SJCRH30 (cell line): ENCODE measurements around the gene PNP. TPM values are rescaled to one million over a fixed set of nuclear protein-coding genes. Genes with fewer than 3 reads are reported as not detected.
"Not testable (repeated sequence)": the region's sequence is repeated elsewhere in the genome, so short reads cannot be mapped to it uniquely, and the experiment has no call there.

ENCODE experiments used
- DNase-seq, 2 experiments: peaks; one replicate each; pipeline ENCODE4 v3.0.0-alpha.2; 2015 to 2020
- H3K27ac ChIP-seq: fragments of 250-450 bp; sonication (Bioruptor Pico); 2 replicates; pipeline ENCODE4 v1.5.1; 2020; ENCODE audit warnings: mild to moderate bottlenecking, moderate library complexity
- H3K27me3 ChIP-seq: fragments of 250-450 bp; sonication (Bioruptor Pico); 2 replicates; pipeline ENCODE4 v1.5.1; 2020; ENCODE audit warnings: mild to moderate bottlenecking, moderate library complexity
- H3K36me3 ChIP-seq: fragments of 250-450 bp; sonication (Bioruptor Pico); 2 replicates; pipeline ENCODE4 v1.5.1; 2020; ENCODE audit warnings: mild to moderate bottlenecking, moderate library complexity
- H3K4me1 ChIP-seq: fragments of 250-450 bp; sonication (Bioruptor Pico); 2 replicates; pipeline ENCODE4 v1.5.1; 2020; ENCODE audit warnings: mild to moderate bottlenecking, moderate library complexity
- H3K4me3 ChIP-seq: fragments of 250-450 bp; sonication (Bioruptor Pico); 2 replicates; pipeline ENCODE4 v1.5.1; 2020; ENCODE audit warnings: mild to moderate bottlenecking, moderate library complexity
- H3K9me3 ChIP-seq: fragments of 250-450 bp; sonication (Bioruptor Pico); replicated peaks from 2 replicates; pipeline ENCODE4 v1.5.1; 2020; ENCODE audit warnings: mild to moderate bottlenecking, moderate library complexity
- total RNA-seq: library from RNA; depleted of rRNA; stranded (reverse); fragments of >200 nt; shearing (Covaris generic); gene quantifications from 2 replicates; pipeline ENCODE4 v1.2.3, GENCODE V29; 2014

The PNP gene
- total RNA-seq, 1 experiment from 2014 or later = 36.8 TPM

DNA sequence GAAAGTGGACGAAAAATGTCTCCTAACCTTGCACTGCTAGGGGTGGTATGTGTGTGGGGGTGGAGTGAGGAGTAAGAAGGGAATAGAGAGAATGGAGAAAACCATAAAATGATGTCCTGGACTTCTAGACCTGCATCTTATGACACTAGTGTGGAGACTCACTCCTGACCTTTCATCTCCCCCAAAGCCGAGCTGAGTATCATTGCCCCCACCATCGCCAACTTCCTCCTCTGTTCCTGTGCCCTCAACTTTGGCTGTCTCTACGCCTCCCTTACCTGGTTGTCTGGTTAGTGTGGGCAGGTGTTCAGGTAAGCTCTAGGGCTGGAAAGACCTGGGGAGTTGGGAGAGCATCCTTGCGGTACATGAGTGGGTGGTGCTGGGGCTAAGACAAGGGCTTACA is 28.7 kb upstream of the PNP start:
- Histone ChIP-seq H3K4me3 (no peak overlapping the region), H3K27ac (no peak overlapping the region), H3K4me1 (no peaks in the 10 kb centered on the region), H3K27me3 (no peaks in the 10 kb centered on the region), H3K36me3 (no peaks in the 10 kb centered on the region), H3K9me3 (no peaks in the 10 kb centered on the region)
- no peak for DNase-seq

DNA sequence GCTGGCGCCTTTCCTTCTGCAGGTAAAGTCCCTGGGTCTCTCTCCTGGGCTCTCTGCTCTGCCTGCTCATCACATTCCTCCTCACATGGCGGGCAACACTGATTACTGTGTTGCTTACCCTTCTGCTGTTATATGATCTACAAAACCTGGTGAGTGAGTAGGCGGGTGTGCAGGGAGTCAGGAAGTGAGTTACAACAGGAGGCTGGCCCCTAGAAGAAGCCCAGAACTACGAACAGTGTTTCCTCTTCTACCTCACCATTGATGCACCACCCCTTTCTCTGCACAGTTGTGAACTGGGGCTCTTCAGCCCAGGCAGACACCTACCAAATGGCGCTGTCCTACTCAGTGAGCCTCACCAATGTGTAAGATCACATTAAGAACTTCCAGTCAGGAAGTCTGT is 28.3 kb upstream of the PNP start:
- no peaks in the 10 kb centered on the region for H3K36me3 ChIP-seq
- H3K9me3 ChIP-seq = no peaks in the 10 kb centered on the region
- no peak overlapping the region for H3K4me3 ChIP-seq
- no peak for DNase-seq
- no peaks in the 10 kb centered on the region for H3K27me3 ChIP-seq
- no peaks in the 10 kb centered on the region for H3K4me1 ChIP-seq
- no peak overlapping the region for H3K27ac ChIP-seq

DNA sequence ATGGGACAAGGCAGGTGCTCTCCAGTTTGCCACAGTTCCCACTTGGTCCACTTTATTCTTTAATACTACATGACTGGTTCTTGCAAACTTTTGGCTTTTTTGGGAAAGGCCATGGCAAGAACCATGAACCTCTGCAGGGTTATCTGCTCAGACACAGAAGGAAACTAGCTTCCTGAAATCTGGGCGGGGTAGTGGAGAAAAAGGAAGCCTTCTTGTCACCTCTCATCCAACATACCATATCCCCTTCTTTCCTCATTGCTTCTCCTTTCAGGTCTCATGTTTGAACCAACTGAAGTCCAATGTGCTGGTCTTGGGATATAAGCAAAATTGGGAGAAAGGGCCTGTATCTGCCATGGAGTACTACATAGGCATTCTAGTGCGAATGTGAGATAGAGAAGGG is 27.7 kb upstream of the PNP start:
- no peak for DNase-seq
- Histone ChIP-seq H3K9me3 (no peaks in the 10 kb centered on the region), H3K27ac (no peak overlapping the region), H3K36me3 (peaks cover 2% of the 10 kb centered on the region), H3K4me3 (no peak overlapping the region), H3K27me3 (no peaks in the 10 kb centered on the region), H3K4me1 (no peaks in the 10 kb centered on the region)

DNA sequence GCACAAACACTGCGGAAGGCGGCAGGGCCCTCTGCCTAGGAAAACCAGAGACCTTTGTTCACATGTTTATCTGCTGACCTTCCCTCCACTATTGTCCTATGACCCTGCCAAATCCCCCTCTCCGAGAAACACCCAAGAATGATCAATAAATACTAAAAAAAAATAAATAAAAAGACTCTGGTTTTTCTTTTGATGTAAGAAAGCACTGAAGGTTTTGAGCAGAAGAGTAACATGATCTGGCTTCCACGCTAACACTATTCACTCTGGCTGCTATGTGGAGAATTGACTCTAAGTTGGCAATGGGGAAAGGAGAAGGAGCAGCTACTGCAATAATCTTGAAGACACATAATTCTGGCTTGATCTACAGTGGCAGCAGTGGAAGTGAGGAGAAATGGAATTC is 25.6 kb upstream of the PNP start:
- not testable (repeated sequence) for H3K9me3 ChIP-seq, H3K27me3 ChIP-seq, H3K27ac ChIP-seq, H3K4me1 ChIP-seq, H3K4me3 ChIP-seq, DNase-seq
- H3K36me3 ChIP-seq = peaks cover 12% of the 10 kb centered on the region

DNA sequence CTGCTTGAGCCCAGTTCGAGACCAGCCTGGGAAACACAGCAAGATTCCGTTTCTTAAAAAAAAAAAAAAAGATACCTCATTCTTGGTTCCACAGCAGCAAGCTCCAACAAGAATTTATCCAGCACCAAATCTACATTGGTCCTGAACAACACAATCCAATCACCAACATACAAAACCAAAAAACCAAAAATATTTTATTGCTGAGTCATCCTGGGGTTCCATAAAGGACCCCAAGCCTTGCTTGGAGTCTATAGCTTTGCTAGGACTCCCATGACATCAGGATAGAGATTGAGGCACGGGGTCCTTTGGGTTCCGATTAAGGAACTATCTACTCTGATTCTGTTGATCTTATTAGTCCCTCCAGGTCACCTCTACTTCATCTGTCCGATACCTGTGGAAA is 22.3 kb upstream of the PNP start:
- no peaks in the 10 kb centered on the region for H3K27me3 ChIP-seq
- peaks cover 22% of the 10 kb centered on the region for H3K36me3 ChIP-seq
- no peaks in the 10 kb centered on the region for H3K9me3 ChIP-seq
- H3K4me3 ChIP-seq = no peak overlapping the region
- H3K4me1 ChIP-seq = no peaks in the 10 kb centered on the region
- no peak for DNase-seq
- no peak overlapping the region for H3K27ac ChIP-seq

DNA sequence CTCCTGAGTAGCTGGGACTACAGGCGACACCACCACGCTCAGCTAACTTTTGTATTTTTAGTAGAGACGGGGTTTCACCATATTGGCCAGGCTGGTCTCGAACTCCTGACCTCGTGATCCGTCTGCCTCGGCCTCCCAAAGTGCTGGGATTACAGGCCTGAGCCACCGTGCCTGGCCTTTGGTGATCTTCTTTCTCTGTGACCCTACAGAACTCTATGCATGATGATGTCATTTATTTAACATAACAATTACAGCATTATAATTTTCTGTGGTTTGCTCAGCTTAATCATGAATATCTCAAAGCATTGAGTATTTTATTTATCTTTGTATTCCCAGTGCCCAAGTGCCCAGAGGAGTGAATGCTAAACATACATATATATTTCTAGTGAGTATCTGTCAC is 16.4 kb upstream of the PNP start:
- DNase-seq, H3K4me3 ChIP-seq, H3K4me1 ChIP-seq, H3K27ac ChIP-seq, H3K27me3 ChIP-seq, H3K9me3 ChIP-seq: not testable (repeated sequence)
- peaks cover 25% of the 10 kb centered on the region for H3K36me3 ChIP-seq

DNA sequence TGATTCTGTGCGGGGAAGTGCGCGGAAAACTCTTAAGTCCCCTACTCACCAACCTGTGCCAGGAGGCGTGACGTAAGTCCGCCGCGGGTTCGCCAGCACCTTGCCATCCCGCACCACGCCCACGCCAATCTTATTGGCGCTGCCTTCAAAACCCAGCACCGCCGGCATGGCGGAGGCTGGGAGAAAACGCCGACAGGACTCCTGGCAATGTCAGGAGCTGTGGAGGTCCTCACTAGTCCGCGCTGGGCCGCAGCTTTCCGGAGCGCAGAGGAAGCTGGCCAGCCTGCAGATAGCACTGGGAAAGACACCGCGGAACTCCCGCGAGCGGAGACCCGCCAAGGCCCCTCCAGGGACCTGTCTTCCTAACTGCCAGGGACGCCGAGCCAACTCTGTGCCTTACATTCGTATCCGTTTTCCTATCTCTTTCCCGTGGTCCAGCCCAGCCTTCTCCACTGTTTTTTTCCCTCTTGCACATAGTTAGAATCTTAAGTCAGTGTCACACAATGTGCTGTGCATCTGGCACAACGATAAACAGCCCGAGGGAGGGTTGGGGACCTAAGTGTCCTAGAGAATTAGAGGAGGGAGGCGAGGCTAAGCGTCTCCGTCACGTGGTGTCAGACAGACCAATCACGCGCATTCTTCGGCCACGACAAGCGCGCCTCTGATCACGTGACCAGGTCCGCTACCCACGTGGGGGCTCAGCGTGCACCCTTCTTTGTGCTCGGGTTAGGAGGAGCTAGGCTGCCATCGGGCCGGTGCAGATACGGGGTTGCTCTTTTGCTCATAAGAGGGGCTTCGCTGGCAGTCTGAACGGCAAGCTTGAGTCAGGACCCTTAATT is 14.5 kb upstream of the PNP start, which contains the start of the genes APEX1 and OSGEP:
Gene APEX1, plus strand, starts transcription at position 711 of the 839 bp plus-strand sequence. CDS start 420 bp downstream, outside the sequence.
Gene OSGEP, minus strand, starts transcription at position 297 of the 839 bp plus-strand sequence. Its CDS starts 129 bp downstream, at position 168.
- peaks cover 25% of the 10 kb centered on the region for H3K36me3 ChIP-seq
- peak within 1 kb of the TSS; percentile 80 for H3K4me3 ChIP-seq
- H3K9me3 ChIP-seq = no peaks in the 10 kb centered on the region
- no peaks in the 10 kb centered on the region for H3K27me3 ChIP-seq
- DNase-seq = peak; percentile 98 to 99
- H3K27ac ChIP-seq = peak within 1 kb of the TSS; percentile 98
- no peaks in the 10 kb centered on the region for H3K4me1 ChIP-seq

DNA sequence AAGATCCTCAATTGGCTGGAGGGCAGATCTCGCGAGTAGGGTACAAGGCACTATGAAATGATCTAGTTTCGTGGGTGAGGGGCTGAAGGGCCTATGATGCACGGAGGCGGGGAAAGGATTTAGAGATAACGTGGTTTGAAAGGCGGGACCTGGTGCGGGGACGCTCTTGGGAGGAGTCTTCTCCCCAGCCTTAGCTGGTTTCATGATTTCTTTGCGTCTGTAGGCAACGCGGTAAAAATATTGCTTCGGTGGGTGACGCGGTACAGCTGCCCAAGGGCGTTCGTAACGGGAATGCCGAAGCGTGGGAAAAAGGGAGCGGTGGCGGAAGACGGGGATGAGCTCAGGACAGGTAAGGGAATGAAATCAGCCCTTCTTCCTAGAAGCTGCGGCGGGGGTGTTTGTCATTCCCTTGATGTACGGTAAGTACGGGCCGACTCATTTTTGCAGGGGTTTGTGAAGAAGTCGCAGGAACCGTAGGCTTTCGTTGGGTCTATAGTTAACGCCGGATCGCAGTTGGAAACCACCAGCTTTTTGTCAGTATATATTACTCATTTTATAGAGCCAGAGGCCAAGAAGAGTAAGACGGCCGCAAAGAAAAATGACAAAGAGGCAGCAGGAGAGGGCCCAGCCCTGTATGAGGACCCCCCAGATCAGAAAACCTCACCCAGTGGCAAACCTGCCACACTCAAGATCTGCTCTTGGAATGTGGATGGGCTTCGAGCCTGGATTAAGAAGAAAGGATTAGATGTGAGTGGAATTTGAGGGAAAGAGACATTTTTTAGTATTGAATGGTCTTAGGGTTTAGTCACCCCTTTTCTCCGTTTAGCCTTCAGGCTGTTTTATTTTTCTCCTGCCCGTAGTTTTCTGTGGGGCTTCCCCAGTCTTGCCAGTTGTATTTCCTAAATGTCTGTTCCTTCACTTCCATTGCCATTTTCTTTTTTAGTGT is 13.6 kb upstream of the PNP start:
- peaks cover 22% of the 10 kb centered on the region for H3K36me3 ChIP-seq
- H3K4me1 ChIP-seq = no peaks in the 10 kb centered on the region
- no peak for DNase-seq
- H3K27ac ChIP-seq = peak overlapping the region; percentile 98
- H3K9me3 ChIP-seq = no peaks in the 10 kb centered on the region
- H3K27me3 ChIP-seq = no peaks in the 10 kb centered on the region
- H3K4me3 ChIP-seq = peak overlapping the region; percentile 80

DNA sequence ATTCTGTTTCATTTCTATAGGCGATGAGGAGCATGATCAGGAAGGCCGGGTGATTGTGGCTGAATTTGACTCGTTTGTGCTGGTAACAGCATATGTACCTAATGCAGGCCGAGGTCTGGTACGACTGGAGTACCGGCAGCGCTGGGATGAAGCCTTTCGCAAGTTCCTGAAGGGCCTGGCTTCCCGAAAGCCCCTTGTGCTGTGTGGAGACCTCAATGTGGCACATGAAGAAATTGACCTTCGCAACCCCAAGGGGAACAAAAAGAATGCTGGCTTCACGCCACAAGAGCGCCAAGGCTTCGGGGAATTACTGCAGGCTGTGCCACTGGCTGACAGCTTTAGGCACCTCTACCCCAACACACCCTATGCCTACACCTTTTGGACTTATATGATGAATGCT is 12.2 kb upstream of the PNP start:
- H3K9me3 ChIP-seq = no peaks in the 10 kb centered on the region

DNA sequence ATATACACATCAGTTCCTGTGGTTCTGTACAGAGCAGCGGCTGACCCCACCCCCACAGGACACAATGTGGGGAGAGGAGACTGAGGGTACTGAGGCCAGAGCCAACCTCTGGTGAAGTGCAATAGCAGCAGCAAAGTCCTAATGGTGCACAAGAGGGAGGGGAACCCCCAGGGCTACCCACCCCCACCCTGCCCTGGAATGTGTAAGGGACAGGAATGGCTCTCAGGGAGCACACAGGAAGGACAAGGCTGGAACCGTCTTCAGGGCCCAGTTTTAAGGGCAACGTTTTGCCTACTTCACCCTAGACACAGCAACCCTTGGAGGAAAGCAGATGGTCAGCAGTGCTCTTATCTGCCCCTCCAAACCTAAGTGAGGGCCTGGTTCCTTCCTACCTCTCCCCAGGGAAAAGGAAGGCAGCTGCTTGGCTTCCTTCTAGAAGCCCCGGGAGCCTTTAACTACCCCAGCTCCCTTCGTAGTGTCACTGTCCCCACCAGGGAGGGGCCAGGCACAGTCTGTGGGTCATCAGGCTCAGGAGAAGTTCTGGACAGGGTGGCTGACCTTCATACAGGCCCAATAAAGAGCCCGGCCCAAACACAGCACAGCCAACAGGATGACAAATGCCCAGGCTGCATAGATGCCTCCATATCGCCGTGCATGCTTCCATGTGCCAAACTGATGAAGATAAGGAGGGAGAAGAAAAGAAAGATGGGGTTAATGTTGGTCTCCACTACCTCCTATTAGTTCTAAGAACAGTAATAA is 11.0 kb upstream of the PNP start:
- Histone ChIP-seq H3K9me3 (no peaks in the 10 kb centered on the region), H3K27me3 (no peaks in the 10 kb centered on the region), H3K4me1 (0 out of 2 replicates have a peak, but pooled peaks cover 2% of the 10 kb centered on the region), H3K36me3 (peaks cover 20% of the 10 kb centered on the region), H3K4me3 (no peak overlapping the region), H3K27ac (no peak overlapping the region)
- DNase-seq = no peak

More for the DNA sequence above, 12.2 kb upstream of the PNP start:
- H3K27me3 ChIP-seq = no peaks in the 10 kb centered on the region
- no peak for DNase-seq
- no peaks in the 10 kb centered on the region for H3K4me1 ChIP-seq
- H3K27ac ChIP-seq = no peak overlapping the region
- no peak overlapping the region for H3K4me3 ChIP-seq
- peaks cover 20% of the 10 kb centered on the region for H3K36me3 ChIP-seq

DNA sequence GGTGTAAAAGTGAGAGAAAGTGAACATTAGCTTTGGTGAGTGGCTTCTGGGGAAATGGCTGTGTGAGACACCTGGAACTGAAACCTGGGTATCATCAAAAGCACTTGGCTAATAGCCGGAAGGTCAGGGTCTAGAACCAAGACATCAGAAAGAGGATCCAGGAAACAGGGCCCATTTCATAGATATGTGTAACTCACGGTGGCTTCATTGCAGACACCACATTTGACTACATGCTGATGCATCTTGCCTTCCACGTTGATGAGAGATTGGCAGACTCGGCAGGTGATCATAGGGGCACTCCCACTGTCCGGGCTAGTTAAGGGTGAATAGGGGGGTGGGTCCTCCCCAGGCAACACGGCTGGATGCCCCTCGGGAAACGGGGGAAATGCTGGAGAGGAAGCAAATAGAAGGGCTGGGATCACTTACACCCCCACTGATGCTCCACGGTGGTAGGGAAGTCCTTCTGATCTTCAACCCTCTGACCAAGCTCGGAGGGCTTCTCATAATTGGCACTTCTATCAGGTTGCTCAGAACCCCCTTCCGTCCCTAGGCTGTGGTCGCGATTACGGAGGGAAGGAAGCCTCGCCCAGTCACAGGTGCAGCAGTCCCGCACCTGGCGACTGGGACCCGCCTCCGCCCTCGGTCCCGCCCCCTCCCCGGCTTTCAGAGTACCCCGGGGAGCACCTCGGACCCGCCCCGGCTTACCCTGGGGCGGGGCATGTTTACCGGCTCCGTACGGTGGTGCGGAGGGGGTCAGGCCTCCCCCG is 8.6 kb upstream of the PNP start:
- Histone ChIP-seq H3K9me3 (no peaks in the 10 kb centered on the region), H3K36me3 (peaks cover 20% of the 10 kb centered on the region), H3K27ac (peak overlapping the region; percentile 39; the same call in 1 of the 2 replicates), H3K27me3 (no peaks in the 10 kb centered on the region), H3K4me3 (peak overlapping the region; percentile 72), H3K4me1 (0 out of 2 replicates have a peak, but pooled peaks cover 2% of the 10 kb centered on the region)
- DNase-seq = no peak

DNA sequence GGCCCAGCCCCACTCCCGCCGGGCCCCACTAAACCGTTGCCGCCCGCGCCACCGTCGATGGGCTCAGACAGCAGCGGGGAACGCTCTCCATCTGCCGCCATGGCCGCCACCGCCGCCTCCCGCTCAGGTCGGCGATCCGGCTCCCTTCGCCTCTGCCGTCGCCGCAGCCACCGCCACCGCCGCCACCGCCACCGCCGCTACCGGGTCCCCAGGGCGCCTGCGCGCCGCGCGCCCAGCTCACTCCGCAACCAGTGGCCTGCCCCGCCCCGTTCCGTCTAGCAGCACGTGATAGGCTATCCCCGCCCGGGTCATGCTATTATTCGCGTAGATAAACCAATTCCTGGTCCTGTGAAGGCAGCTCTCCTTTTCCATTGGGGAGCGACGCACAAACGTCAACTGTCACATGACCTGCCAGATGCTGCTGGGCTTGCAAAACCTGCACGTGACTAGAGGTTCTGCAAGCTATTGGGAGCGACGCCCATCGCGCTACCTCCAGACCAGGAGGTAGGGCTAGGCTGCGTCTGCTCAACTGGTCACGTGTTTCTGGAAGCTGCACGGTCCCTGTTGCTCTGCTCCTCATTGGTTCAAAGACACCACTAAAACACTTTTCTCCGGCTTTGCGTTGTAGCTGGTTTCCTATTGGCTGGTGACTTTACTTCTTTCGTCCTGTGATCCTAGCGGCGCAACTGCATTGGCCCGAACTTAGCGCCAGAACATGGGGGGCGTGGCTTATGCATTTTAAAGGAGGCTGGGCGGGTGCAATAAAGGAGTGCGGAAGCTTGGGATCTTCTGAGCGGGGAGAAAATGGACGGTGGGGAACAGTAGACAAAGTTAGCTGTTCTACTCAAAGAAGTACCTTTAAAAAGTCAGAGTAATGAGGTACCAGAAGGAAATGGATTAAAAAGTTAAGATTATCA is 7.7 kb upstream of the PNP start, which contains the start of gene PIP4P1:
Gene PIP4P1, minus strand, starts transcription at position 210 of the 917 bp plus-strand sequence. Its CDS starts 109 bp downstream, at position 101.
- H3K36me3 ChIP-seq = peaks cover 17% of the 10 kb centered on the region
- H3K4me3 ChIP-seq = peak within 1 kb of the TSS; percentile 72
- 0 out of 2 replicates have a peak, but pooled peaks cover 2% of the 10 kb centered on the region for H3K4me1 ChIP-seq
- H3K9me3 ChIP-seq = no peaks in the 10 kb centered on the region
- H3K27ac ChIP-seq = peak within 1 kb of the TSS; percentile 54
- H3K27me3 ChIP-seq = no peaks in the 10 kb centered on the region
- DNase-seq = peak; percentile 98 to 99
